ENCODE results near the gene NAA10.

DNA sequence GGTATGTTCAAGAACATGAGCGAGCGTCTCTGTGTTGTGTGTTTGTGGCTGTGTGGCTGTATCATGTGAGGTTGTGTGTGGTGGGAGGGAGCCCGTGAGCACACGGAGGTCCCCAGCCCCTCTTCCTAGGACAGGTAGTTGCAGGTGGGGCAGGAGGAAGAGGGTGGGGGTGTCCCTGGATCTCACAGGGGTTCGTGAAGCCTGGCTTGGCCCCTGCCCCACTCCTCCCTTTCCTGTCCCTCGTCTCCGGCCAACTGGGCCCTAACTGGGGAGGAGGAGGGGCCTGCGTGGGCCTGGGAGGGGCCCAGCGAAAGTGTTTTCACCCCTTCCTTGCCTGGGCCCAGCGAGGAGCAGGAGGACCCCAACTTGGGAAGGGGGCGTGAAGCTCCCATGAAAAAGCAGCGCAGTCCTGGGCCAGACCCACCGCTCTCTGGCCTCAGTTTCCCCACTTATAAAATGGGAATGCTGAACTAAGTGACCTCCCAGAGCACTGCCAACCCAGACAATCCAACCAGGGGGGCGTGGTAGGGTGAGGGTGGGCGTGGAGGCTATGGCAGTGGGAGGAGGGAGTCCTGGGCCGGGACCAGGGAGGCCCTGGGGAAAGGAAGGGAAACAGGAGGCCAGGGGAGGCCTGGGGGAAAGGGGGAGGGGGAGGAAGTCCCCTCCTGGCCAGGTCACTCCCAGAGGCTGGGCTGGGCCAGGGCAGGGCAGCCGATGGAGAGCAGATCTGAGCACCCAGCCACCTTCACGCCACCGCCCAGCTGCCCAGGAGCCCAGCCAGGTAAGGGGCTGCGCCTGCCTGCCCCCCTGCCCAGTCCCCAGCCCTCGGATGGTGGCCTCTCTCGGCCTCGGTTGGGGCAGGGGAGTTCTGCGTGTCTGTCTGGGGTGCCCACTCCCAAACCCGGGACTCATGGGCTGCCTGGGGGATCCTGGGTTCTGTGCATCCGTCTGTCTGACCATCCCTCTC is 30.6 kb downstream of the NAA10 start, which contains the start of gene AVPR2:
- TF ChIP-seq CTCF (IDR thresholded peaks at IDR 0.05) (no peak), POLR2A (IDR thresholded peaks at IDR 0.05) (no peak)
